ENCODE results near the gene SLC9A8. TPM values are rescaled to one million over a fixed set of nuclear protein-coding genes. Genes with fewer than 3 reads are reported as not detected.
A peak's percentile ranks its signal among the peaks of the same experiment; 100 is the strongest.

Gene SLC9A8
- total RNA-seq, 1 donor from 2014 or later = 10.5 TPM

DNA sequence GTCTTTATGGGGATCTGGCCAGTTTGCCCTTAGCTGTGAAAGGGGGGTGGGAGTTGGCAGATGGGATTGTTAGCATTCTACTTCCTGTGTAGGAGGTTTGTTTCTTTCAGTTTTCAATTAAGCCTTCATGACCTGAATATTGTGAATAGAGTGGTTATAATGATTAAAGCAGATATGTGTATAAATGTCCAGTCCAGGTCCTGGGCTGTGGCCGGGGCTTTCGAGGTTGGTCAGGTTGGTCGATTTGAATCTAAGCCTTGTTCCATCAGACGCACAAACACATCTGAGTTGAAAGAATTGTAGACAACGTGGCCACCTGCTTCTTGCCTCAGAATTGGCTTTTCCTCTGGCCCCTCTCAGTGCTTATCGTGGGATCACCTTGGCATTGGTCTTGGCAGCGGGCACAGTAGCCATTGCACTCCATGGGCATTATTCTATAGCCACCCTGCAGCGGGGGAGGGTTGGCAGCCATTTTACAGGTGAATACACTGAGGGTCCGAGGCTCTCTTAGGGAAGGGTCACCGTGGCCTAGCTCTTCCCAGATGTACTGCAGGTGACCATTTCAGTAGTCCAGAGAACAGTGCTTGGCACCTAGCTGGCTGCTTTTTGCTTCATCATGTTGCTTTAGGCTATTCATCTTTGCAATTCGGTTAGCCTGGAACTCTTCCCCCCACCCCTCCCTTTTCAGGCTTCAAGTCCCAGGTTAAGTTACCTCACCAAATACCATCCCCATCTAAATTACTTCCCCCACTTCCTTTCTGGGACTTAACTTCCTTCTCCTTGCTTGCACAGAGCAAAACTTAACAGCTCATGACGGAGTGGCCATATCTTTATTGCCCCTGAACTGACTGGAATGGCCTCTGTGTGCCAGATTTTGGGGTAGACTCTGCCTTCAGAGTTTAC is 124.7 kb downstream of the SLC9A8 start:
- Mint-ChIP-seq H3K9me3 (ENCODE audit: unreplicated experiment) (no peaks in the 10 kb centered on the region), H3K27ac (ENCODE audit: unreplicated experiment) (peak overlapping the region; percentile 58), H3K36me3 (ENCODE audit: low read depth, unreplicated experiment) (peaks cover 7% of the 10 kb centered on the region), H3K27me3 (ENCODE audit: unreplicated experiment) (peaks cover 5% of the 10 kb centered on the region), H3K4me1 (ENCODE audit: unreplicated experiment) (peaks cover 21% of the 10 kb centered on the region), H3K4me3 (ENCODE audit: unreplicated experiment) (peak overlapping the region; percentile 97)
- DNase-seq (ENCODE audit: low spot score) = no peak
- TF ChIP-seq, protein P1, sequence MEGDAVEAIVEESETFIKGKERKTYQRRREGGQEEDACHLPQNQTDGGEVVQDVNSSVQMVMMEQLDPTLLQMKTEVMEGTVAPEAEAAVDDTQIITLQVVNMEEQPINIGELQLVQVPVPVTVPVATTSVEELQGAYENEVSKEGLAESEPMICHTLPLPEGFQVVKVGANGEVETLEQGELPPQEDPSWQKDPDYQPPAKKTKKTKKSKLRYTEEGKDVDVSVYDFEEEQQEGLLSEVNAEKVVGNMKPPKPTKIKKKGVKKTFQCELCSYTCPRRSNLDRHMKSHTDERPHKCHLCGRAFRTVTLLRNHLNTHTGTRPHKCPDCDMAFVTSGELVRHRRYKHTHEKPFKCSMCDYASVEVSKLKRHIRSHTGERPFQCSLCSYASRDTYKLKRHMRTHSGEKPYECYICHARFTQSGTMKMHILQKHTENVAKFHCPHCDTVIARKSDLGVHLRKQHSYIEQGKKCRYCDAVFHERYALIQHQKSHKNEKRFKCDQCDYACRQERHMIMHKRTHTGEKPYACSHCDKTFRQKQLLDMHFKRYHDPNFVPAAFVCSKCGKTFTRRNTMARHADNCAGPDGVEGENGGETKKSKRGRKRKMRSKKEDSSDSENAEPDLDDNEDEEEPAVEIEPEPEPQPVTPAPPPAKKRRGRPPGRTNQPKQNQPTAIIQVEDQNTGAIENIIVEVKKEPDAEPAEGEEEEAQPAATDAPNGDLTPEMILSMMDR (IDR thresholded peaks at IDR 0.05; ENCODE audit: unreplicated experiment) = no peak

DNA sequence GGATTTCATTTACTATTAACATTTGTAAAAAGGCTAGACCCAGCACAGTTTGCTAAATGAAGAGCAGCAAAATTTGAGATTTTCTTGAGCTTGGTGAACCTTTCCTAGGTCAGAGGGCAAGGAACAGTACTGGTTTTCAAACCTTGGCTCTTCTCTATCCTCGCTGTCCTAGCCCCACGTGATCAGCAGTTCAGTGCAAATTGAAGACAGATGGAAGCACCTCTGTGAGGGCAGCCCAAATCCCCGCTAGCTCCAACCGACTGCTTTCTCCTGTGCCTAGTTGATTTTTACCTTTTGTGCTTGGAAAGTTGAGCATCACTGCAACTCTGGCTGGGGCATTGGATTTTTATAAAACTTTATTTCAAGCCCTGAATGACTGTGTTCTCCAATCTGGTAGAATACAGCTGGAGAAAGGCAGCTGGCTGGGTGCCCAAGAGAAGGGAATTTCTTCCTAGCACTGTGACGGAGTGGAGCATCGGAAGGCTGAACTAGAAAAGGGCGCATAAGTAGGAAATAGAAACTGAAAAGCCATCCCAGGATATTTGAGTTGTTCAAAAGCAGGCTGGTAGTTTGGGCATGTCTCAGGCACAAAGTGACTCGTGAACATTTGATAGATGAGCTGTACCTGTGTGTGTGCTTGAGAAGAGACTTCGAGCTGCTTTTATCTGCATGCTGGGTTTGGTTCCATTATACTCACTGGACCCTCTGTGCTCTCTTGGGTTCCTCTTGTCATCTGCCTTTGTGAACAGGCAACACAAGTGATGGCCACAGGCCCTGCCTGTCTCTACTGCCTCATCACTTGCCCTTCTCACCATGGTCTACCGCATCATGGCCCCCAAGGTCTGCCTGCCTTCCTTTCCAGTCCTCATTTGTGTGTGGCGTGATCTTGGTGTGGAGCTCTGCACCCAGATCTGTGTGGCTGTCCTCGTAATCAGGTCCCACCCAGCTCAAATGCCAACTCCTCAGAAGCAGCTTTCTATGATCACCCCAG is 125.8 kb downstream of the SLC9A8 start:
- no peak overlapping the region for H3K27ac Mint-ChIP-seq (ENCODE audit: unreplicated experiment)

DNA sequence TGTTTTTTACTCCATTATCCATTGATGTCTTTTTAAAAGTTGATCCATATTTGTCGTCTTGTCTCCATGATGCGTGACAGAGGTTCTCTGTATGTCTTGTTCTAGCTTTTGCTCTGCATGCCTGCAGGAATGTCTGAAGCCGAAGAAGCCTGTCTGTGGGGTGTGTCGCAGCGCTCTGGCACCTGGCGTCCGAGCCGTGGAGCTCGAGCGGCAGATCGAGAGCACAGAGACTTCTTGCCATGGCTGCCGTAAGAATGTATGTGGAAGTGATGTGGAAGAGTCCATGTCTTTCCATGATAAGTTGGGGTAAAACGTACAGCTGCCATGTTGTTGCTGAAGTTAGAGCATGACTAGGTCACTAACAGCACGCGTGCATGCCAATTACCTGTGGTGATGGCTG is 128.8 kb downstream of the SLC9A8 start:
- Mint-ChIP-seq H3K4me1 (ENCODE audit: unreplicated experiment) (peaks cover 21% of the 10 kb centered on the region), H3K27me3 (ENCODE audit: unreplicated experiment) (peaks cover 5% of the 10 kb centered on the region), H3K4me3 (ENCODE audit: unreplicated experiment) (no peak overlapping the region), H3K9me3 (ENCODE audit: unreplicated experiment) (no peaks in the 10 kb centered on the region), H3K36me3 (ENCODE audit: low read depth, unreplicated experiment) (peaks cover 12% of the 10 kb centered on the region), H3K27ac (ENCODE audit: unreplicated experiment) (peak overlapping the region; percentile 85)
- DNase-seq (ENCODE audit: low spot score) = no peak
- TF ChIP-seq, protein P1 (IDR thresholded peaks at IDR 0.05; ENCODE audit: unreplicated experiment) = no peak

More for the DNA sequence above, 125.8 kb downstream of the SLC9A8 start:
- H3K9me3 Mint-ChIP-seq (ENCODE audit: unreplicated experiment) = no peaks in the 10 kb centered on the region
- peak overlapping the region; percentile 97 for H3K4me3 Mint-ChIP-seq (ENCODE audit: unreplicated experiment)
- H3K36me3 Mint-ChIP-seq (ENCODE audit: low read depth, unreplicated experiment) = peaks cover 7% of the 10 kb centered on the region
- TF ChIP-seq, protein P1 (IDR thresholded peaks at IDR 0.05; ENCODE audit: unreplicated experiment) = no peak
- H3K27me3 Mint-ChIP-seq (ENCODE audit: unreplicated experiment) = peaks cover 5% of the 10 kb centered on the region
- H3K4me1 Mint-ChIP-seq (ENCODE audit: unreplicated experiment) = peaks cover 21% of the 10 kb centered on the region
- DNase-seq (ENCODE audit: low spot score) = no peak

Other genes with a start within 250 kb of the SLC9A8 start
- 12.2 TPM for gene PTGIS, start 244.7 kb upstream of the SLC9A8 start, total RNA-seq (ENCODE audit: unreplicated experiment)
- 115 TPM for gene B4GALT5, start 99.0 kb upstream of the SLC9A8 start, total RNA-seq (ENCODE audit: unreplicated experiment)
- 8.4 TPM for gene SPATA2, start 102.7 kb downstream of the SLC9A8 start, total RNA-seq (ENCODE audit: unreplicated experiment)
- gene RNF114, start 123.6 kb downstream of the SLC9A8 start, total RNA-seq (ENCODE audit: unreplicated experiment) = 46.8 TPM
- gene SNAI1, start 170.2 kb downstream of the SLC9A8 start, total RNA-seq (ENCODE audit: unreplicated experiment) = 26.4 TPM